ENCODE data around the gene CCDC34. TPM values are rescaled to one million over a fixed set of nuclear protein-coding genes. Genes with fewer than 3 reads are reported as not detected.

CCDC34 gene
- total and polyA plus RNA-seq, 7 donors, result 2.0 to 10.4 (median 4.3) TPM

- Histone ChIP-seq H3K4me1 (peaks cover 0 to 2% (median under 1%) of the 10 kb centered on the region in 4 donors), H3K27ac (no peak overlapping the region), H3K4me3 (no peak overlapping the region), H3K27me3 (no peaks in the 10 kb centered on the region), H3K9me3 (no peaks in the 10 kb centered on the region), H3K36me3 (no peaks in the 10 kb centered on the region)
- no peak for TF ChIP-seq CTCF (IDR thresholded peaks at IDR 0.05)
- no peak for TF ChIP-seq POLR2AphosphoS5 (IDR thresholded peaks at IDR 0.05)
- no peak for TF ChIP-seq POLR2A (IDR thresholded peaks at IDR 0.05)
- no peak for TF ChIP-seq EP300 (IDR thresholded peaks at IDR 0.05)
- intact Hi-C loops (cut with DNase I), result no loop called here
- DNase-seq, result no peak
- 95% methylated on average over 2 of the region's 2 CpGs for WGBS, 2 donors
Measured at GRCh38 chr11:27353593-27354358, 9.2 kb downstream of the CCDC34 start.

- no peak overlapping the region for H3K4me3 ChIP-seq
- no peaks in the 10 kb centered on the region for H3K36me3 ChIP-seq
- intact Hi-C loops (cut with DNase I), result no loop called here
- TF ChIP-seq CTCF (IDR thresholded peaks at IDR 0.05) (no peak), POLR2AphosphoS5 (IDR thresholded peaks at IDR 0.05) (no peak), POLR2A (IDR thresholded peaks at IDR 0.05) (no peak)
- no peak overlapping the region for H3K27ac ChIP-seq
- H3K4me1 ChIP-seq, result peaks cover 0 to 12% (median 7%) of the 10 kb centered on the region in 4 donors
- 89 to 94% methylated on average over 2 of the region's 2 CpGs for WGBS, 2 donors
- no peaks in the 10 kb centered on the region for H3K27me3 ChIP-seq
- DNase-seq, result no peak
- no peaks in the 10 kb centered on the region for H3K9me3 ChIP-seq
Measured at GRCh38 chr11:27352781-27353180, 10.2 kb downstream of the CCDC34 start.

GRCh38 chr11:27350511-27350910, 12.5 kb downstream of the CCDC34 start:
- TF ChIP-seq POLR2AphosphoS5 (IDR thresholded peaks at IDR 0.05), result no peak
- intact Hi-C loops (cut with DNase I), result no loop called here
- DNase-seq, result no peak
- no peaks in the 10 kb centered on the region for H3K27me3 ChIP-seq
- H3K9me3 ChIP-seq, result no peaks in the 10 kb centered on the region
- H3K27ac ChIP-seq, result no peak overlapping the region
- H3K36me3 ChIP-seq, result no peaks in the 10 kb centered on the region
- peaks cover 0 to 16% (median 8%) of the 10 kb centered on the region in 4 donors for H3K4me1 ChIP-seq
- no peak overlapping the region for H3K4me3 ChIP-seq

DNA sequence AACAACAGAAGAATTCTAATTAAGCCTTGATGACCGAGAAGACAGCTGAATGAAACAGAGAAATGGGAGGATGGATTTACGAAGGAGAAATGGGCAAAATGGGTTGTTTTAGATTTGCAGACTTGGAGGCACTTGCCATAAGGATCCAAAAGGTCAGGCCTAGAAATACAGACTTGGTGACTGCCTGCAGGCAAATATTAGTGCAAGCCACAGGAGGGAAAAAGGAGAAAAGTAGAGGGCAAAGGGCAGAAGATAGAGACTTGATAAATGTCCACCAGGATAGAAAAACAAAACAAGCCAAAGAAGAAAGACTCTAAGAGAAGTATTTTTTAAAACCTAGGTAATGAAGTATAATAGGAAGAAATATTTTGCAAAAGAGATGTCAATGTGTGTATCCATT, 13.1 kb downstream of the CCDC34 start:
- TF ChIP-seq POLR2AphosphoS5 (IDR thresholded peaks at IDR 0.05) (no peak), EP300 (IDR thresholded peaks at IDR 0.05) (no peak), POLR2A (IDR thresholded peaks at IDR 0.05) (no peak), CTCF (IDR thresholded peaks at IDR 0.05) (no peak)
- 95 to 96% methylated on average over 2 of the region's 2 CpGs for WGBS, 2 donors
- H3K27ac ChIP-seq, result no peak overlapping the region
- DNase-seq, result no peak
- intact Hi-C loops (cut with DNase I), result no loop called here
- no peaks in the 10 kb centered on the region for H3K27me3 ChIP-seq
- no peaks in the 10 kb centered on the region for H3K36me3 ChIP-seq
- no peaks in the 10 kb centered on the region for H3K9me3 ChIP-seq
- H3K4me1 ChIP-seq, result peaks cover 0 to 16% (median 8%) of the 10 kb centered on the region in 4 donors
- H3K4me3 ChIP-seq, result no peak overlapping the region

DNA sequence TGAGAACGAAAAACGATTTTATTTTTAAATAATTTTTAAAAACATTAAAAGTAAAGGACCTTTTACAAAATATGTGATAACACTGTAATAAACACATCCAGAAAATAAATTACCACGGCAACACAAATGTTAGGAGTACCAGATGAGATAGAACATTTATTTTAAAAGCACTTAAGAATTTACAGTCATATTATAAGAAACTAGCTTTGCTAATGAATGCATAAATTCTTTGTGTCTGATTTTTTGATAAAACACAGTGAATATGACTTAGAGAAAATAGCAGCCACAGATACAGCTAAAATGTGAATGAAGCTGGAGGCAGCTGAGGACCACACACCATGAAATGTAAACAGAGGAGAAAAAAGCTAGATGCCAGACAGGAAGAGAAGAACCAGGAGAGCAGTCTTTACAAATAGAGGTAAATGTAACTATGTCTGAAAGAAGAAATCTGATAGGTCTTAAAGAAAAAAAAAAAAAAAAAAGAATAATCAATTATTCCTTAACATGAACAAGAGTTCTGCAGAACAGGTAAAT, 14.6 kb downstream of the CCDC34 start:
- H3K27me3 ChIP-seq, result no peaks in the 10 kb centered on the region
- H3K27ac ChIP-seq, result no peak overlapping the region
- H3K36me3 ChIP-seq, result no peaks in the 10 kb centered on the region
- no peak for TF ChIP-seq CTCF (IDR thresholded peaks at IDR 0.05)
- no peak for TF ChIP-seq EP300 (IDR thresholded peaks at IDR 0.05)
- TF ChIP-seq POLR2A (IDR thresholded peaks at IDR 0.05), result no peak
- TF ChIP-seq POLR2AphosphoS5 (IDR thresholded peaks at IDR 0.05), result peak in 2 of 4 donors; percentile 52 to 53
- no peak for DNase-seq
- WGBS, 2 donors, result 16 to 34% methylated on average over 3 of the region's 3 CpGs
- intact Hi-C loops (cut with DNase I), result no loop called here
- no peaks in the 10 kb centered on the region for H3K9me3 ChIP-seq
- no peak overlapping the region for H3K4me3 ChIP-seq
- peaks cover 0 to 16% (median 8%) of the 10 kb centered on the region in 4 donors for H3K4me1 ChIP-seq
